Fibroblast of pulmonary artery (primary cell): ENCODE results near the gene HCN2.

Source experiments
- DNase-seq: peaks from one replicate; pipeline ENCODE4 v3.0.0-alpha.2; 2010; ENCODE audit warnings: low read depth
- H3K4me3 ChIP-seq: replicated peaks from 2 replicates; pipeline ENCODE4 v1.5.1; 2011; ENCODE audit warnings: low read depth, mild to moderate bottlenecking, control low read depth, low read length, moderate library complexity
- CTCF ChIP-seq: IDR thresholded peaks from 2 replicates; pipeline ENCODE4 v1.5.1; 2011; ENCODE audit warnings: mild to moderate bottlenecking, control low read depth, low read length, inconsistent platforms; ENCODE audit errors: missing control alignments

HCN2 gene

GRCh38 chr19:651114-651818 lies 61.6 kb downstream of the HCN2 start:
- no peak overlapping the region for H3K4me3 ChIP-seq
- no peak for DNase-seq
- no peak for TF ChIP-seq CTCF

GRCh38 chr19:651991-652390 lies 62.3 kb downstream of the HCN2 start:
- no peak overlapping the region for H3K4me3 ChIP-seq
- TF ChIP-seq CTCF = no peak
- DNase-seq = no peak

- no peak for DNase-seq
- no peak overlapping the region for H3K4me3 ChIP-seq
- no peak for TF ChIP-seq CTCF
Measured at GRCh38 chr19:652467-653389, 63.0 kb downstream of the HCN2 start.

- H3K4me3 ChIP-seq = no peak overlapping the region
- DNase-seq = no peak
- TF ChIP-seq CTCF = no peak
Measured at GRCh38 chr19:653425-653824, 63.7 kb downstream of the HCN2 start.

GRCh38 chr19:655691-656090 lies 66.0 kb downstream of the HCN2 start:
- no peak for DNase-seq
- no peak overlapping the region for H3K4me3 ChIP-seq
- TF ChIP-seq CTCF = no peak

GRCh38 chr19:656751-657559 lies 67.3 kb downstream of the HCN2 start:
- no peak for DNase-seq

More at GRCh38 chr19:656751-657559, 67.3 kb downstream of the HCN2 start:
- no peak for TF ChIP-seq CTCF
- no peak overlapping the region for H3K4me3 ChIP-seq
